Epithelial cell of esophagus (primary cell): ENCODE data around the gene STMN1.

Source experiments
- DNase-seq: peaks from one replicate; pipeline ENCODE4 v3.0.0; 2010; ENCODE audit warnings: low read depth
- H3K4me3 ChIP-seq: 2 replicates; pipeline ENCODE4 v1.5.1; 2011; ENCODE audit warnings: mild to moderate bottlenecking, low read length, control low read depth
- TF ChIP-seq, protein P1 (sequence below): IDR thresholded peaks from 2 replicates; pipeline ENCODE4 v1.5.1; 2011; ENCODE audit warnings: low read depth, mild to moderate bottlenecking, low read length, control low read depth, inconsistent platforms; ENCODE audit not compliant: insufficient read depth; ENCODE audit errors: missing control alignments

The STMN1 gene

DNA sequence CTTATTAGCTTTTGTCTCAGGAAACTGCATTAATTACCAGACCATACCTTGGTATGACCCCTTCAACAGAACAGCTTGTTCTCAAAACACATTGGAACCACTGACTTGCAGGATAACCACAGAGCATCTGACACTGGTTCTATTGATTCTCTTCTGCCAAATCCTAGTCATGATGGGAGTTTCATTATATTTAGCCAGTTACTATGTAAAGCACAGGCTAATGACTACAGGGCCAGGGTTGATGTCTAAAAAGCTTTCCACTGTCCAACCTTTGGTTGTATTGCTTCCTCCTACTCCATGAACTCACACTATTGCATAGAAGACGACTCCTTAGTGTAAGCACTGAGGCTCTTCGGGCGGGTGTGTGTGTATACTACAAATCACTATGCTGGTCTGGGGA lies 3.8 kb downstream of the STMN1 start:
- TF ChIP-seq, protein P1, sequence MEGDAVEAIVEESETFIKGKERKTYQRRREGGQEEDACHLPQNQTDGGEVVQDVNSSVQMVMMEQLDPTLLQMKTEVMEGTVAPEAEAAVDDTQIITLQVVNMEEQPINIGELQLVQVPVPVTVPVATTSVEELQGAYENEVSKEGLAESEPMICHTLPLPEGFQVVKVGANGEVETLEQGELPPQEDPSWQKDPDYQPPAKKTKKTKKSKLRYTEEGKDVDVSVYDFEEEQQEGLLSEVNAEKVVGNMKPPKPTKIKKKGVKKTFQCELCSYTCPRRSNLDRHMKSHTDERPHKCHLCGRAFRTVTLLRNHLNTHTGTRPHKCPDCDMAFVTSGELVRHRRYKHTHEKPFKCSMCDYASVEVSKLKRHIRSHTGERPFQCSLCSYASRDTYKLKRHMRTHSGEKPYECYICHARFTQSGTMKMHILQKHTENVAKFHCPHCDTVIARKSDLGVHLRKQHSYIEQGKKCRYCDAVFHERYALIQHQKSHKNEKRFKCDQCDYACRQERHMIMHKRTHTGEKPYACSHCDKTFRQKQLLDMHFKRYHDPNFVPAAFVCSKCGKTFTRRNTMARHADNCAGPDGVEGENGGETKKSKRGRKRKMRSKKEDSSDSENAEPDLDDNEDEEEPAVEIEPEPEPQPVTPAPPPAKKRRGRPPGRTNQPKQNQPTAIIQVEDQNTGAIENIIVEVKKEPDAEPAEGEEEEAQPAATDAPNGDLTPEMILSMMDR = no peak
- no peak for DNase-seq

DNA sequence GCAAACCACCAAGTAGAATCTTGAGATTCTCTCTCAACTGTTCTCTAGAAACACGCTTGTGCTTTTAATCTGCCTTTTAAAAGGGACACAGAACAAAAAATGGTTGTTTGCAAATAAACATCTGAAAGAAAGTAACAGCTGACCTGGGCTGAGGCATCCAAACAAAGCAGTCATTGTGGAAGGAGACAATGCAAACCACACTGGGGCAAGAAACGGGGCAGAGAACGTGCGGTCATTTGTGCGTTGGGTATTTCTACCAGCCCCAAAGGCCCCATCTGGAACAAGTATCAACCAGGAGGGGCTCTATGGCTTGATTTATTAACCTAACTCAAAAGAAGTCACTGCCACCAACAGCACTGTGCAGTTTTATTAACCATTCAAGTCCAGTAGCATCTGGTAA lies 6.0 kb downstream of the STMN1 start:
- no peak for DNase-seq
- no peak overlapping the region for H3K4me3 ChIP-seq
- TF ChIP-seq, protein P1 = no peak

More for the DNA sequence above, 3.8 kb downstream of the STMN1 start:
- H3K4me3 ChIP-seq = no peak overlapping the region

DNA sequence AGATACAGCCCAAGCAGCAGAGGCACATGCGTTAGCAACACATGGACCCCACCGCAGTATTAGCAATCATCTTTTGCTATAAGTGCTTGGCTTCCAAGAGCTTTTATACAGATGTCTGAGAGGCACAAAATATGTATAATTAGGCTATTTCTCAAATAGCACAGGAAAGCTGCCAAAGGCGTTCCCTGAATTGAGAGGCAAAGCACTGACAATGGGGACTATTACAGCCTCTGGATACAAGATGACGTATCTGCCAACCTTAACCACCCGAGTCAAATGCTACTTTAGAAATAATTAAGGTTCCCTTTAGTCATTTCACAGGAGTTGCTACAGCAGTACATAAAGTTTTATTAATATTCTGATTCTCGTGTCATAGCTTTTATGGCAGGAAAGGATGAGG lies 6.4 kb downstream of the STMN1 start:
- DNase-seq = no peak
- TF ChIP-seq, protein P1 = no peak
- no peak overlapping the region for H3K4me3 ChIP-seq

DNA sequence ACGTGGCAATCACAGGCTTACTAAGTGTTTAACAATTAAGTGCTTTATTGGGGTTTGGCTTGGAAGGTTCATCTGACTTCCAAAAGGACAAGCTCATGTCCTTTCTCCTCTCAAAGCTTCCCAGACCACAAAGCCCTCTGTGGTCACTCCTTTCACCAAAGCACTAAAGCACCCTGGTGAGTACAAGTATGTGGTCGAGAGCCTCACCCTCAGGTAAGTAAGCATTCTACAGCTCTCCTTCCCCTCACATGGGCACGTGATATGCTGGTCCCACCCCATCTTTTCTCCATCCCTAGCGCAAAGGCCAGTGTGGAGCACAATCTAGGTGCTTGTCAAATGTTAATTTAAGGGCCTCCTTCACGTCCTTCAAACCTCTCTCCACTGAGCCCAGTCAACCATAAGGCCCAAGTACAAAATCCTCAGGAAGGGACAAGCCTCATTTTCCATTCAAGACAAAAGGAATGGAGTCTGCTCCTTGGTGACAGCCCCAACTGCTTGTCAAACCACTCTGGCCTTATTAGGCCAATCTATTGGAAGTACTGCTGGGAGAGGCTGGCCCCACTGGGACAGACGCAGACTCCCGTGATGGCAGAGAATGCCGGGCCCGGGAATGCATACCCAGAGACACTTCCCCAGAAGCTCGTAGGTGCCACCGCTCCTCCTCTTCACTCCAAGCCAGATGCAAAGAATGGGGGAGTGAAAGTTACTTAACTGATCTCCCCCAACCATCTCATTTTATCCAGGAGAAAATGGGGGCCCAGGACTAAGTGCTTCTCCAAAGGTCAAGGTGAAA lies 7.8 kb downstream of the STMN1 start:
- no peak overlapping the region for H3K4me3 ChIP-seq
- TF ChIP-seq, protein P1 = no peak

DNA sequence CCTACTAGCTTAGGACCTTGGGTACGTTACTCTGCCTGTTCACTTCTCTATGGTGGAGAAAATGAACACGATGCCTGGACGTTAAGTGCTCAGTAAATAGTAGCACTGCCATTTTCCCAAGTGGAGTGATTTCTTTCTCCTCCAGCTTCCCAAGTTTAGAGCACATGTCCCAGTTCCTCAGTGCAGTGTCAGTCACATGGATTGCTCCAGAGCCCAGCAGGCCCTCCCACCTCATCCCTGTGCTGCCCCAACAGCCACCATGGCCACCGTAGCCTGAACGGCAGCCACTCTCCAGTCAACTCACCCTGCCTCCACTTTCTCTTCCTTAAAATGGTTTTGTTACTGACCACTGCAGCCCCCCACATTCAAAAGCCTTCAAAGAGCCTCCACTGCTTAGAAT lies 8.5 kb downstream of the STMN1 start:
- no peak overlapping the region for H3K4me3 ChIP-seq
- TF ChIP-seq, protein P1 = no peak
- DNase-seq = no peak

More for the DNA sequence above, 7.8 kb downstream of the STMN1 start:
- DNase-seq = no peak

DNA sequence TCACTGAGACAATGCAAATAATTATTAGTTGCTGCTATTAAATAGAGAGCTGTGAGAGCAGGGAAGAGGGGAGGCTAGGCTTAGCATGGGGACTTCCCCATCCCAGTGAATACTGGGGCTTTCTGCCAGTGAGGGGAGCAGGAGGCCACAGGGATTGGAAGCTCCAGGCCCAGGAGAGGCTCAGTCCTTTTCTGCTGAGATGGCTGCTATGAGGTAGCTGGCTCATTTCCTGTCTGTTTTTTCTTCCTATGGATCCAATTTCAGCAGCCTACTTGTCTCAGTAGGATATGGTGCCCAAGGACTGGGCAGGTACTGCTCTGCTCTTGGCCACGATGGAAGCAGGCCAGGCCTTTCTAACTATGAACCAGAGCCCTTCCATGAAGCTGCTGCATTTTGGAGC lies 10.0 kb downstream of the STMN1 start:
- peak; percentile 39 for DNase-seq
- H3K4me3 ChIP-seq = no peak overlapping the region
- TF ChIP-seq, protein P1 = no peak

DNA sequence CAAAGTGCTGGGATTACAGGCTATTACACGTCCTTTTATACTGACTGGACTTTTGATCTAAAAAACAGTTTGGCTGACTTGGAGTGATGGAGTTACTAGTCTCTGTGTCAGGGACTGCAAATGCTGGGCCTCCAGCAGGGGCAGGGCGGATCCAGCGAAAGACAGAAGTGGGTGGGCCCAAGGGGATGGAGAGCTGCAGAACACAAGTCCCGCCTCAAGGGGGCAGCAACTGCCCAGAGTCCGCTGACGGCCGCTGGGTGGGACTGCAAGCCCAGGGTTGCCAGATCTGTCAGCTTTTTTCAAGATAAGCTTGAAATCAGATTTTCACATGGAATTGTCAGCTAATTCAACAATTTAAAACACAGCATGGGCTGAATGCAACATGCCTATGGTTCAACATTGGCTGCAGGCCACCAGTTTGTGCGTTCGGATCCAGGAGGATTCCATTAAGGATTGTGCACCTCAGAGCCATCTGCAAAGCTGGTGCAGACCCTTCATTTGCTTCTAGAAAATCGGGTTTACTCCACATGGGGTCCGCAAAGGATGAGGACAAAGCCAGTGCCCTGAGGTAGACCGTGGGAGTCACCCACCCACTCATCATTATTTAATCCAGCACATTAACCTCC lies 10.7 kb downstream of the STMN1 start:
- peak; percentile 90 for DNase-seq
- TF ChIP-seq, protein P1 = peak; percentile 95
- no peak overlapping the region for H3K4me3 ChIP-seq
